OCI-LY1 (cell line): ENCODE measurements around the gene TST.

Experiments
- H2AFZ ChIP-seq: fragments of 200-600 bp; sonication (generic), shearing (Covaris generic); 2 replicates; pipeline ENCODE4 v1.6.0; 2014; ENCODE audit warnings: antibody characterized with exemption, mild to moderate bottlenecking, low read length
- H3F3A ChIP-seq: fragments of 200-600 bp; sonication (generic), shearing (Covaris generic); 2 replicates; pipeline ENCODE4 v1.6.0; 2014; ENCODE audit warnings: mild to moderate bottlenecking, antibody characterized with exemption, low read length, moderate library complexity; ENCODE audit not compliant: insufficient read depth
- H3K27ac ChIP-seq: fragments of 200-600 bp; sonication (generic); 2 replicates; pipeline ENCODE4 v1.5.1; 2014; ENCODE audit warnings: low read length, mixed run types, mild to moderate bottlenecking, low read depth; ENCODE audit not compliant: poor library complexity, severe bottlenecking
- H3K27me3 ChIP-seq: fragments of 200-600 bp; sonication (generic); 2 replicates; pipeline ENCODE4 v1.6.0; 2014; ENCODE audit warnings: antibody characterized with exemption, mild to moderate bottlenecking, low read length, moderate library complexity; ENCODE audit not compliant: insufficient read depth
- H3K36me3 ChIP-seq: fragments of 200-600 bp; sonication (generic); 2 replicates; pipeline ENCODE4 v1.6.1; 2014; ENCODE audit warnings: mild to moderate bottlenecking, antibody characterized with exemption, low read length, moderate library complexity, mixed read lengths; ENCODE audit not compliant: insufficient read depth
- H3K4me1 ChIP-seq: fragments of 200-600 bp; sonication (generic); 2 replicates; pipeline ENCODE4 v1.5.1; 2014; ENCODE audit warnings: mild to moderate bottlenecking, low read length, moderate library complexity; ENCODE audit not compliant: insufficient read depth, severe bottlenecking
- H3K4me2 ChIP-seq: fragments of 200-600 bp; sonication (generic), shearing (Covaris generic); 2 replicates; pipeline ENCODE4 v1.6.1; 2014; ENCODE audit warnings: low read length
- H3K4me3 ChIP-seq: fragments of 200-600 bp; sonication (generic); 2 replicates; pipeline ENCODE4 v1.5.1; 2014; ENCODE audit warnings: low read length, low read depth, mild to moderate bottlenecking, mixed read lengths; ENCODE audit not compliant: poor library complexity, severe bottlenecking
- H3K79me2 ChIP-seq: fragments of 200-600 bp; shearing (Covaris generic); 2 replicates; pipeline ENCODE4 v1.6.1; 2016; ENCODE audit warnings: mixed run types, low read length, mixed read lengths; ENCODE audit not compliant: insufficient read depth
- H3K9ac ChIP-seq: fragments of 200-600 bp; sonication (generic), shearing (Covaris generic); 2 replicates; pipeline ENCODE4 v1.6.1; 2014; ENCODE audit warnings: mild to moderate bottlenecking, low read length, mixed read lengths
- H3K9me2 ChIP-seq: fragments of 200-600 bp; sonication (generic), shearing (Covaris generic); 2 replicates; pipeline ENCODE4 v1.6.1; 2014; ENCODE audit warnings: low read depth, mild to moderate bottlenecking, low read length, mixed read lengths
- H3K9me3 ChIP-seq: fragments of 200-600 bp; shearing (Covaris generic); 2 replicates; pipeline ENCODE4 v1.6.1; 2014; ENCODE audit warnings: low read length, mixed read lengths
- H4K20me1 ChIP-seq: fragments of 200-600 bp; sonication (generic), shearing (Covaris generic); 2 replicates; pipeline ENCODE4 v1.6.0; 2016; ENCODE audit warnings: mild to moderate bottlenecking, low read length; ENCODE audit not compliant: insufficient read depth
- EZH2 ChIP-seq: fragments of 200-600 bp; sonication (generic), shearing (Covaris generic); IDR thresholded peaks from 2 replicates; pipeline ENCODE4 v1.8.0; 2017; ENCODE audit warnings: borderline replicate concordance, mixed run types, mild to moderate bottlenecking, antibody characterized with exemption, low read length, moderate library complexity, mixed read lengths
- TF ChIP-seq, protein P1 (sequence below): fragments of 200-600 bp; sonication (generic), shearing (Covaris generic); IDR thresholded peaks from 2 replicates; pipeline ENCODE4 v1.5.1; 2017; ENCODE audit warnings: mild to moderate bottlenecking, antibody characterized with exemption, low read length, moderate library complexity, mixed read lengths

The TST gene

DNA sequence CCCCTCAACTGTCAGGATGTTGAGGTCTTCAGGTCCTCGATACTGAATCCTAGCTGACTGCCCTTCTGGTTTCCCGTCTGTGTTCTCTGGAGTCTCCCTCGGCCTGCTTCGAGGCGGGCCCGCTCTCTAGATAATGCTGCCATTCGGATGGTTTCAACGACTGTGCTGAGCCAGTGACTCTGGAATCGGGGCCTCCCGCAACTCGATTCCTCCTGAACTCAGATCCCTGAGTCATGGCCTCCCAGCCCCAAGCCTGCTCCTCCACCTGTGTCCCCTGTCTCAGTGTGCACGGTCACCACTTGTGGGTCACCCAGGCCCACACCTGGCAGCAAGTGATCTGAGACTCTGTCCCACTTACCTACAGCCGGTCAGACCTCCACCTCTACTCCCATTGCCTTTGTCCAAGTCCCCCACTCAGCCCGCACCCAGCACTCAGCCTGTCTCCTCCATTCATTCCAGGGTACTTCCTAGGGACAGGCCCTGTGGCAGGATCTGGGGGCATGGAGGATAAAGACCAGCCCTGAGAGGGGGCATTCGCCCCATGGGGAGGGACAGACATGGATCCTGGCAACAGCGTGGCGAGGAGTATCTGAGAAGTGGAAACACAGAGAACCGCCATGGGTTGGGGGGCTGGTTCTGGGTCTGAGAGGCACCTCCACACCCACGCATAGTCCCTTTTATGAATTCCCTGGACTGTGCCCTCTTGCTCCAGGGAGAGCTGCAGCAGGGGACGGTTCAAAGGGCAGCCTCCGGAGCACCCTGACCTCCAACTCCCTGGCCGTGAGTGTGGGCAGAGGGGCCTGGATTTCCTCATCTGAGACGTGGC, 14.6 kb upstream of the TST start:
- no peaks in the 10 kb centered on the region for H3K9me3 ChIP-seq

DNA sequence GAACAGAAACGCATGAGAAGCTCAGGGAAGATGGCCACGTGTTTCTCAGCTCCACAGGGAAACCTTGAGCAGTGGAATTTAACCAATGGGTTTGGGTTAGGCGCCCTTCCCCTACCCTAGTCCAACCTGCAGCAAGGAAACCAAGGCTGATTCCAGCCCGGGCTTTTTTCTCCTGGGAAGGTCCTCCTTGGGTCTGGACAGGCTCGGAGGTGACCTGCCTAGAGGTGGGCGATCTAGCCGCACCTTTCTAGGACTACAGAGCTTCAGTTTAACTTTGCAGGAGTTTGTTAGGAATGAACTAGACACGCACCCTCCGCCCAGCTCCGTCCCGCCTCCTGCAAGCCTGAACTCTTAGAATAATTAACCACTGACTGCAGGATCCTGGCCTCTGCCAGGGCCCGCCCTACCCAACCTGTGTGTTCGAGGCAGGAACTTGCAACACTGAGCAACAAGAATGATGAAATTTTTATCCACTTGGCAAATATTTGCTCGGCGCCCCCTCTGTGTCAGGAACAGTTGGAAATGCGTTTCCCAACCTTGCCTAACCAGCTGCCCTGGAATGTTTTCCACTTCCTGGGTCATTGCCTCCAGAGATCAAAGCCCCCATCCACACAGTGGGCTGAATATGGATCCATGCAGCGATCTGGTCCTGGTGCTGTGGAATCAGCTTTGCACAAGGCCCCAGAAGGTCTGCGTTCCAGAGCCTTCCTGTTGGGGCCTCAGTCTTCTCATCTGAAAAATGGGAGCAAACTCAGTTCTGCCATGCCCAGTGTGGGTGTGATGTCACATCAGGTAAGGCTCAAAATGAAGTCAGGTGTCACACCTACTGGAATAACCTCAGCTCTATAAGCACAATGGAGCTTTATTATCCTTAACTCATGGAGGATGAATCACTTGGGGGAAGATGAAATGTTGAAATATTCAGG, 13.6 kb upstream of the TST start:
- H3K4me1 ChIP-seq: no peaks in the 10 kb centered on the region
- H3K9ac ChIP-seq: no peak overlapping the region
- H3K27me3 ChIP-seq: no peaks in the 10 kb centered on the region; the same call in 1 of the 2 replicates
- H3K79me2 ChIP-seq: no peaks in the 10 kb centered on the region
- H3K4me3 ChIP-seq: no peak overlapping the region
- H3K9me3 ChIP-seq: no peaks in the 10 kb centered on the region
- no peak overlapping the region for H3K27ac ChIP-seq
- no peaks in the 10 kb centered on the region for H3K36me3 ChIP-seq
- H2AFZ ChIP-seq: no peak overlapping the region
- no peaks in the 10 kb centered on the region for H3F3A ChIP-seq
- TF ChIP-seq EZH2: no peak
- TF ChIP-seq, protein P1, sequence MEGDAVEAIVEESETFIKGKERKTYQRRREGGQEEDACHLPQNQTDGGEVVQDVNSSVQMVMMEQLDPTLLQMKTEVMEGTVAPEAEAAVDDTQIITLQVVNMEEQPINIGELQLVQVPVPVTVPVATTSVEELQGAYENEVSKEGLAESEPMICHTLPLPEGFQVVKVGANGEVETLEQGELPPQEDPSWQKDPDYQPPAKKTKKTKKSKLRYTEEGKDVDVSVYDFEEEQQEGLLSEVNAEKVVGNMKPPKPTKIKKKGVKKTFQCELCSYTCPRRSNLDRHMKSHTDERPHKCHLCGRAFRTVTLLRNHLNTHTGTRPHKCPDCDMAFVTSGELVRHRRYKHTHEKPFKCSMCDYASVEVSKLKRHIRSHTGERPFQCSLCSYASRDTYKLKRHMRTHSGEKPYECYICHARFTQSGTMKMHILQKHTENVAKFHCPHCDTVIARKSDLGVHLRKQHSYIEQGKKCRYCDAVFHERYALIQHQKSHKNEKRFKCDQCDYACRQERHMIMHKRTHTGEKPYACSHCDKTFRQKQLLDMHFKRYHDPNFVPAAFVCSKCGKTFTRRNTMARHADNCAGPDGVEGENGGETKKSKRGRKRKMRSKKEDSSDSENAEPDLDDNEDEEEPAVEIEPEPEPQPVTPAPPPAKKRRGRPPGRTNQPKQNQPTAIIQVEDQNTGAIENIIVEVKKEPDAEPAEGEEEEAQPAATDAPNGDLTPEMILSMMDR: no peak
- H3K4me2 ChIP-seq: no peak overlapping the region
- H3K9me2 ChIP-seq: no peaks in the 10 kb centered on the region
- no peaks in the 10 kb centered on the region for H4K20me1 ChIP-seq

More for the DNA sequence above, 14.6 kb upstream of the TST start:
- no peaks in the 10 kb centered on the region for H3K79me2 ChIP-seq
- no peaks in the 10 kb centered on the region for H3K9me2 ChIP-seq
- H3F3A ChIP-seq: no peaks in the 10 kb centered on the region
- H3K27me3 ChIP-seq: no peaks in the 10 kb centered on the region; the same call in 1 of the 2 replicates
- no peak overlapping the region for H3K27ac ChIP-seq
- no peak overlapping the region for H3K4me2 ChIP-seq
- H2AFZ ChIP-seq: no peak overlapping the region
- no peak for TF ChIP-seq EZH2
- TF ChIP-seq, protein P1: no peak
- H3K36me3 ChIP-seq: no peaks in the 10 kb centered on the region
- no peak overlapping the region for H3K9ac ChIP-seq
- H4K20me1 ChIP-seq: no peaks in the 10 kb centered on the region
- no peaks in the 10 kb centered on the region for H3K4me1 ChIP-seq
- H3K4me3 ChIP-seq: no peak overlapping the region

- H3K36me3 ChIP-seq: no peaks in the 10 kb centered on the region
- no peak overlapping the region for H3K4me2 ChIP-seq
- H2AFZ ChIP-seq: no peak overlapping the region
- H3K27ac ChIP-seq: no peak overlapping the region
- H4K20me1 ChIP-seq: no peaks in the 10 kb centered on the region
- H3F3A ChIP-seq: no peaks in the 10 kb centered on the region
- no peak overlapping the region for H3K9ac ChIP-seq
- H3K4me3 ChIP-seq: no peak overlapping the region
- no peak for TF ChIP-seq EZH2
- TF ChIP-seq, protein P1: no peak
- no peaks in the 10 kb centered on the region for H3K4me1 ChIP-seq
- H3K9me2 ChIP-seq: no peaks in the 10 kb centered on the region
- no peaks in the 10 kb centered on the region for H3K79me2 ChIP-seq
- no peaks in the 10 kb centered on the region; the same call in 1 of the 2 replicates for H3K27me3 ChIP-seq
- H3K9me3 ChIP-seq: no peaks in the 10 kb centered on the region
Measured at GRCh38 chr22:37032134-37032534, 12.9 kb upstream of the TST start.
